ENCODE data around the gene KLHL24.
"Not testable (repeated sequence)": the region's sequence is repeated elsewhere in the genome, so short reads cannot be mapped to it uniquely, and the experiment has no call there.

Gene KLHL24

DNA sequence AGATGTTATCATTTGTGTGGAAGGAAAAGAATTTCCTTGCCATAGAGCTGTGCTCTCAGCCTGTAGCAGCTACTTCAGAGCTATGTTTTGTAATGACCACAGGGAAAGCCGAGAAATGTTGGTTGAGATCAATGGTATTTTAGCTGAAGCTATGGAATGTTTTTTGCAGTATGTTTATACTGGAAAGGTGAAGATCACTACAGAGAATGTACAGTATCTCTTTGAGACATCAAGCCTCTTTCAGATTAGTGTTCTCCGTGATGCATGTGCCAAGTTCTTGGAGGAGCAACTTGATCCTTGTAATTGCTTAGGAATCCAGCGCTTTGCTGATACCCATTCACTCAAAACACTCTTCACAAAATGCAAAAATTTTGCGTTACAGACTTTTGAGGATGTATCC is 15.1 kb downstream of the KLHL24 start:
- Histone ChIP-seq H3K9me3 (ENCODE audit: control insufficient read depth, low read length) (peaks cover 8% of the 10 kb centered on the region), H3K36me3 (ENCODE audit: control insufficient read depth, insufficient read depth, low read length) (peaks cover 40% of the 10 kb centered on the region), H3K27me3 (ENCODE audit: control insufficient read depth, insufficient read depth, low read length, poor library complexity, severe bottlenecking) (no peaks in the 10 kb centered on the region), H3K4me1 (ENCODE audit: control insufficient read depth, insufficient read depth, low read length) (no peaks in the 10 kb centered on the region), H3K27ac (ENCODE audit: insufficient read depth, low read depth, low read length, poor library complexity, severe bottlenecking) (no peak overlapping the region), H3K4me3 (ENCODE audit: insufficient read depth, low read depth, low read length) (no peak overlapping the region)
- 96% methylated on average over 4 of the region's 4 CpGs for WGBS, 2 experiments

DNA sequence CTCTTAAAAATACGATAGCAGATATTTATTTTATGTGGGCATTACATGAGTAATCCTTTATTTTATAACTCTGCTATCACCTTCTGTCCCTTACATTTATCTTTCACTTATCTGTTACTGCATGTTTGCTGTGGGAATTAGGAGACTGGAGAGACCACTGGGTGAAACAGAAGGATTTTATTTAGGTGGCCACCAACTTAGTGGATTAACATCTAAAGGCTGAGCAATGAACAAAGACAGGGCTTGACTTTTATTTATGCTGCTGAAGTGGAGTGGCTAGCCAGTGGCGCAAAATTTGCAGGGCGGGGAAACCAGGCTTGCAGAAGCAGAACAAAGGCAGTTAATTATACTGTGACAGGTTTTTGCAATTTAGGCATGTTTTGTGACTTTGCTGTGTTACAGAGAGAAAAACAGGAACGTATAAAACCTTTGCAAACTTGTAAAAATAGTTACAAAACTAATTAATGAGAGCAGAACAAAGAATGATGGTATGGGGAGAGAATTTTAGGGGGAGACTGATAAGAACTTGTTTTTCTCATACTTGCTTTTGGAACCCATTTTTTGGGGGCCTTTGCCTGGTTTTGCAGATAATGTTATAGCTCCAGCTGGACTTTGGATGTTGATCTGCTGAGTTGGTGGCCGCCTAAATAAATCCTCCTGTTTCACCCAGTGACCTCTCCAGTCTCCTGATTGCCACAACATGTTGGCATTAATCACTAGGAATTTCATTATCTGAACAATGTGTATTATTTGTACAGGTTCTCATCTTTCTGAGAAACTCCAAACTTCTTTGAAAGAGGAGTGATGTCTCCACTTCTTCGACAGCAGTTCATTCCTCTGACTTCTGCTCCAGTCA is 18.0 kb downstream of the KLHL24 start:
- Histone ChIP-seq H3K27me3 (ENCODE audit: control insufficient read depth, insufficient read depth, low read length, poor library complexity, severe bottlenecking) (no peaks in the 10 kb centered on the region), H3K27ac (ENCODE audit: insufficient read depth, low read depth, low read length, poor library complexity, severe bottlenecking) (no peak overlapping the region), H3K4me3 (ENCODE audit: insufficient read depth, low read depth, low read length) (no peak overlapping the region), H3K36me3 (ENCODE audit: control insufficient read depth, insufficient read depth, low read length) (peaks cover 46% of the 10 kb centered on the region), H3K4me1 (ENCODE audit: control insufficient read depth, insufficient read depth, low read length) (no peaks in the 10 kb centered on the region), H3K9me3 (ENCODE audit: control insufficient read depth, low read length) (peaks cover 8% of the 10 kb centered on the region)
- 95% methylated on average over 5 of the region's 6 CpGs for WGBS, 2 experiments

DNA sequence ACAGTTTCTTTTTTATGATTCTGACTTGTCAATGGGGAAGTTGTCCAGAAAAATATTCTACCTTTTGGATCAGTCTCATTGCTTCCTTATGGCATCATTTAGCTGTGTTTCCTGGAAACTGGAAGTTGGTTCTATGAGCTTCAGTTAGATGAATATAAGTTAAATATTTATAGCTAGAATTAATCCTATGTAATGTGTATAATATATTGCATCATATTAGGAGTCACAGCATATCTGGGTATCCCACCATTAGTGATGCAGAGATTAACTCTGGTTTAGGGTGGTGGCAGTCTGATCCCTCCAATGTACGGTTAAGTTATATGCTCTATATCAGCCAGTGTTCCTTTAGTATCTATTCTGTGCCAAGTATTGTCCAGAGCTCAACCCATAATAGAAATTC is 19.3 kb downstream of the KLHL24 start:
- Histone ChIP-seq H3K27me3 (ENCODE audit: control insufficient read depth, insufficient read depth, low read length, poor library complexity, severe bottlenecking) (no peaks in the 10 kb centered on the region), H3K4me1 (ENCODE audit: control insufficient read depth, insufficient read depth, low read length) (no peaks in the 10 kb centered on the region), H3K4me3 (ENCODE audit: insufficient read depth, low read depth, low read length) (no peak overlapping the region), H3K27ac (ENCODE audit: insufficient read depth, low read depth, low read length, poor library complexity, severe bottlenecking) (no peak overlapping the region), H3K9me3 (ENCODE audit: control insufficient read depth, low read length) (peaks cover 8% of the 10 kb centered on the region), H3K36me3 (ENCODE audit: control insufficient read depth, insufficient read depth, low read length) (peaks cover 46% of the 10 kb centered on the region)
- WGBS, 2 experiments: 95 to 100% methylated on average over 1 of the region's 1 CpG

DNA sequence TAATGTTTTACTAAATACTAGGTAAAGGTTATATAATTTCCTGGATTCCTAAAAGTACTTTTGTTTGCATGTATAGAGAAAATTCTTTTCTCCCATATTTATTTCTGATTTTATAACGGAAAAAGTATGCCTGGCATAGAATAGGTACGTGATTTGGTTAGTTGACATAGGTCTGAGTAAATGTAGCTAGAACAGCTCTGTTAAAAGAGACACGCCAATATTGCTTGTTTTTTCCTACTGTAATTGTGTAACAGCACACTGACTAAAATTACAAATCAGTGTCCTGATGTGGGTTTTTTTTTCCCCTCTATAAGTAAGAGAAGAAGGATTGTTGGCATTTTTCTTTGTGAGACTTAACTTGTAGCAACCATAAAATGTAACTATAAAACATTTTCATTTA is 26.7 kb downstream of the KLHL24 start:
- WGBS, 2 experiments: 92 to 100% methylated on average over 2 to 3 of the region's 3 CpGs

DNA sequence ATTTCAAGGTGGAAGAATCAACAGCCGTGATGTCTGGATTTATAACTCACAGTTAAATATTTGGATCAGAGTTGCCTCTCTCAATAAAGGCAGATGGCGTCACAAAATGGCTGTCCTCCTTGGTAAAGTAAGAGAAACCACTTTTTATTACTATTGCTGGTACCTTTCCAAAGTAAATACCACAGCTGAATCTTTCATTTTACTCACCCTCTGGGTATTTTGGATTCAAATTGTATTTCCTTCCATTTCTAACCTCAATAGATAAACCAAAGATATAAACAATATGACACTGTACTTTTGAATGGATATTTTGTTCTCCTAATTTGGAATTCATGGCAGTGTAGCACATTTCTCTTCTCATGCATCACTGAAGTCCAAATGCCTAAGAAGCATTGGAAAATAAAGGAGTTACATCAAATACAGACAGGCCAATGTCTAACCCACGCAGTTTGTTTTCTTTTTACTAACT is 29.5 kb downstream of the KLHL24 start:
- Histone ChIP-seq H3K4me1 (ENCODE audit: control insufficient read depth, insufficient read depth, low read length) (no peaks in the 10 kb centered on the region), H3K27me3 (ENCODE audit: control insufficient read depth, insufficient read depth, low read length, poor library complexity, severe bottlenecking) (no peaks in the 10 kb centered on the region), H3K27ac (ENCODE audit: insufficient read depth, low read depth, low read length, poor library complexity, severe bottlenecking) (no peak overlapping the region), H3K9me3 (ENCODE audit: control insufficient read depth, low read length) (no peaks in the 10 kb centered on the region), H3K4me3 (ENCODE audit: insufficient read depth, low read depth, low read length) (no peak overlapping the region), H3K36me3 (ENCODE audit: control insufficient read depth, insufficient read depth, low read length) (peaks cover 25% of the 10 kb centered on the region)
- WGBS, 2 experiments: 95 to 98% methylated on average over 3 of the region's 3 CpGs

More for the DNA sequence above, 26.7 kb downstream of the KLHL24 start:
- Histone ChIP-seq H3K4me3 (ENCODE audit: insufficient read depth, low read depth, low read length) (no peak overlapping the region), H3K27me3 (ENCODE audit: control insufficient read depth, insufficient read depth, low read length, poor library complexity, severe bottlenecking) (no peaks in the 10 kb centered on the region), H3K9me3 (ENCODE audit: control insufficient read depth, low read length) (no peaks in the 10 kb centered on the region), H3K4me1 (ENCODE audit: control insufficient read depth, insufficient read depth, low read length) (no peaks in the 10 kb centered on the region), H3K27ac (ENCODE audit: insufficient read depth, low read depth, low read length, poor library complexity, severe bottlenecking) (no peak overlapping the region), H3K36me3 (ENCODE audit: control insufficient read depth, insufficient read depth, low read length) (peaks cover 17% of the 10 kb centered on the region)

DNA sequence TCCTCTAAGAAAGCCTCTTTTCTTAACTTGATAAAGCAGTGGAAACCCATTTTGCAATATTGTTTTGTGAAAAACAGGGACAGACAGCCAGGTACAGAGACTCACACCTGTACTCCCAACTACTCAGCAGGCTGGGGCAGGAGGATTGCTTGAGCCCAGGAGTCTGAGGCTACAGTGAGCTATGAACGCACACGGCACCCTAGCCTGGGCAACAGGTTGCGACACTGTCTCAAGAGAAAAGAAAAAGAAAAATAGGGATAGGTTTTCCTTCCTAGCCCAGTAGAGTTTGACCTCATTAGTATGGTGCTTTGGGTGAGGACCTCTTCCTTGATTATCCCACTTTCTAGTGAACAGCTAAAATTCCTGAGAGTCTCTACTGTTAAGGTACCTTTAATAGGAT is 44.6 kb downstream of the KLHL24 start:
- Histone ChIP-seq H3K36me3 (ENCODE audit: control insufficient read depth, insufficient read depth, low read length) (no peaks in the 10 kb centered on the region), H3K9me3 (ENCODE audit: control insufficient read depth, low read length) (no peaks in the 10 kb centered on the region), H3K4me1 (ENCODE audit: control insufficient read depth, insufficient read depth, low read length) (no peaks in the 10 kb centered on the region), H3K4me3 (ENCODE audit: insufficient read depth, low read depth, low read length) (no peak overlapping the region), H3K27ac (ENCODE audit: insufficient read depth, low read depth, low read length, poor library complexity, severe bottlenecking) (no peak overlapping the region), H3K27me3 (ENCODE audit: control insufficient read depth, insufficient read depth, low read length, poor library complexity, severe bottlenecking) (no peaks in the 10 kb centered on the region)
- 91 to 97% methylated on average over 3 of the region's 3 CpGs for WGBS, 2 experiments

DNA sequence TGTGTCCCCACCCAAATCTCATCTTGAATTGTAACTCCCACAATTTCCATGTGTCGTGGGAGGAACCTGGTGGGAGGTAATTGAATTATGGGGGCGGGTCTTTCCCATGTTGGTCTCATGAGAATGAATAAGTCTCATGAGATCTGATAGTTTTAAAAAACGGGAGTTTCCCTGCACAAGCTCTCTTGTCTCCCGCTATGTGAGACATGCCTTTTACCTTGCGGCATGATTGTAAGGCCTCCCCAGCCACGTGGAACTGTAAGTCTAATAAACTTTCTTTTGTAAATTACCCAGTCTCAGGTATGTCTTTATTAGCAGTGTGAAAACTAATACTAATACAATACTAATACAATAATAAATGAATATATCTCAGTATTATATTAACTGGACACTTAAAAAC is 52.3 kb downstream of the KLHL24 start:
- H3K36me3 ChIP-seq (ENCODE audit: control insufficient read depth, insufficient read depth, low read length): no peaks in the 10 kb centered on the region
- no peaks in the 10 kb centered on the region for H3K4me1 ChIP-seq (ENCODE audit: control insufficient read depth, insufficient read depth, low read length)
- no peak overlapping the region for H3K4me3 ChIP-seq (ENCODE audit: insufficient read depth, low read depth, low read length)
- 90 to 91% methylated on average over 6 of the region's 6 CpGs for WGBS, 2 experiments
- no peaks in the 10 kb centered on the region for H3K9me3 ChIP-seq (ENCODE audit: control insufficient read depth, low read length)
- H3K27ac ChIP-seq (ENCODE audit: insufficient read depth, low read depth, low read length, poor library complexity, severe bottlenecking): no peak overlapping the region
- no peaks in the 10 kb centered on the region for H3K27me3 ChIP-seq (ENCODE audit: control insufficient read depth, insufficient read depth, low read length, poor library complexity, severe bottlenecking)

DNA sequence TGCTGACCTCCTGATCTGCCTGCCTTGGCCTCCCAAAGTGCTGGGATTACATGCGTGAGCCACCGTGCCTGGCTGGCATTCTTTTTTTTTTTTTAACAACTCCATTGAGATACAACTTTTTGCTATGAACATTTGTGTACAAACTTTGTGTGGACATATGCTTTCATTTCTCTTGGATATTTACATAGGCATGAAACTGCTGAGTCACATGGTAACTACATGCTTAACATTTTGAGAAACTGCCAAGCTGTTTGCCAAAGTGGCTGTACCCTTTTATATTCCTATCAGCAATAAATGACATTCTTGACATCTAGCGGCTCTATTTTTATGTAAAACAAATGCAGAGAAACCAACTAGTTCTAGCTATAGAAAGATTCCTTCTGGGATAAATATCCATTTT is 53.5 kb downstream of the KLHL24 start:
- H3K4me1 ChIP-seq (ENCODE audit: control insufficient read depth, insufficient read depth, low read length): no peaks in the 10 kb centered on the region
- no peak overlapping the region for H3K4me3 ChIP-seq (ENCODE audit: insufficient read depth, low read depth, low read length)
- no peaks in the 10 kb centered on the region for H3K9me3 ChIP-seq (ENCODE audit: control insufficient read depth, low read length)
- no peaks in the 10 kb centered on the region for H3K27me3 ChIP-seq (ENCODE audit: control insufficient read depth, insufficient read depth, low read length, poor library complexity, severe bottlenecking)
- H3K27ac ChIP-seq (ENCODE audit: insufficient read depth, low read depth, low read length, poor library complexity, severe bottlenecking): no peak overlapping the region
- 89 to 96% methylated on average over 3 of the region's 3 CpGs for WGBS, 2 experiments
- no peaks in the 10 kb centered on the region for H3K36me3 ChIP-seq (ENCODE audit: control insufficient read depth, insufficient read depth, low read length)

DNA sequence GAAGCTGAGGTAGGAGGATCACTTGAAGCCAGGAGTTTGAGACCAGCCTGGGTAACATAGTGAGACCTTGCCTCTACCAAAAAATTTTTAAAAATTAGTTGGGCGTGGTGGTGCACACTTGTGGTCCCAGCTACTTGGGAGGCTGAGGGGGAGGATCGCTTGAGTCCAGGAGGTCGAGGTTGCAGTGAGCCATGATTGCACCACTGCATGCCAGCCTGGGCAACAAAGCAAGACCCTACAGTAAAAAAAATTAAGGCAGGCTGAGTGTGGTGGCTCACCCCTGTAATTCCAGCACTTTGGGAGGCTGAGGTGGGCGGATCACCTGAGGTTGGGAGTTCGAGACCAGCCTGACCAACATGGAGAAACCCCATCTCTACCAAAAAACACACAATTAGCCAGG is 54.2 kb downstream of the KLHL24 start:
- 93 to 97% methylated on average over 5 of the region's 5 CpGs for WGBS, 2 experiments
- not testable (repeated sequence) for H3K27ac ChIP-seq (ENCODE audit: insufficient read depth, low read depth, low read length, poor library complexity, severe bottlenecking); H3K27me3 ChIP-seq (ENCODE audit: control insufficient read depth, insufficient read depth, low read length, poor library complexity, severe bottlenecking); H3K4me1 ChIP-seq (ENCODE audit: control insufficient read depth, insufficient read depth, low read length); H3K36me3 ChIP-seq (ENCODE audit: control insufficient read depth, insufficient read depth, low read length); H3K4me3 ChIP-seq (ENCODE audit: insufficient read depth, low read depth, low read length); H3K9me3 ChIP-seq (ENCODE audit: control insufficient read depth, low read length)

DNA sequence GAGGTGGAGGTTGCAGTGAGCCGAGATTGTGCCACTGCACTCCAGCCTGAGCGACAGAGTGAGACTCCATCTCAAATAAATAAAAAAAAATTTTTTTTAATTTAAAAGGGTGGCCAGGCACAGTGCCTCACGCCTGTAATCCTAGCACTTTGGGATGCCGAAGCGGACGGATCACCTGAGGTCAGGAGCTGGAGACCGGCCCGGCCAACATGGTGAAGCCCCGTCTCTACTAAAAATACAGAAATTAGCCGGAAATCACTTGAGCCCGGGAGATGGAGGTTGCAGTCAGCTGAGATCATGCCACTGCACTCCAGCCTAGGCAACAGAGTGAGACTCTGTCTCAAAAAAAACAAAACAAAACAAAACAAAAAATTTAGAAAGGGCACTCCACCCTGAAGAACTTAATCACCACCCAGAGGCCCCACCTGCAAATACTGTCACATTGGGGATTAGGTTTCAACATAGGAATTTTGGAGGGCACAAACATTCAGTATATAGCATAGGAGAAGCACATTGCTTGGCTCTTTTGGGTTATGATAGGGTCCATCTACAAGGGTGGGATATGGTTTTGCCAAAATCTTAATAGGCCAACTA is 55.1 kb downstream of the KLHL24 start:
- no peak overlapping the region for H3K4me3 ChIP-seq (ENCODE audit: insufficient read depth, low read depth, low read length)
- H3K4me1 ChIP-seq (ENCODE audit: control insufficient read depth, insufficient read depth, low read length): no peaks in the 10 kb centered on the region
- H3K27me3 ChIP-seq (ENCODE audit: control insufficient read depth, insufficient read depth, low read length, poor library complexity, severe bottlenecking): no peaks in the 10 kb centered on the region
- no peaks in the 10 kb centered on the region for H3K36me3 ChIP-seq (ENCODE audit: control insufficient read depth, insufficient read depth, low read length)
- no peaks in the 10 kb centered on the region for H3K9me3 ChIP-seq (ENCODE audit: control insufficient read depth, low read length)
- WGBS, 2 experiments: 89 to 92% methylated on average over 10 to 11 of the region's 11 CpGs
- no peak overlapping the region for H3K27ac ChIP-seq (ENCODE audit: insufficient read depth, low read depth, low read length, poor library complexity, severe bottlenecking)
